Measurements from ENCODE around the gene KLC1.

The KLC1 gene

GRCh38 chr14:103730490-103731035 is 101.6 kb downstream of the KLC1 start:
- Mint-ChIP-seq H3K36me3 (ENCODE audit: low read depth) (peaks cover 8% of the 10 kb centered on the region), H3K27ac (no peak overlapping the region)

GRCh38 chr14:103731481-103731880 is 102.5 kb downstream of the KLC1 start:
- H3K36me3 Mint-ChIP-seq (ENCODE audit: low read depth): peaks cover 8% of the 10 kb centered on the region
- no peaks in the 10 kb centered on the region for H3K9me3 Mint-ChIP-seq
- no peaks in the 10 kb centered on the region for H3K27me3 Mint-ChIP-seq (ENCODE audit: low read depth)
- no peaks in the 10 kb centered on the region for H3K4me1 Mint-ChIP-seq (ENCODE audit: low read depth)
- no peak overlapping the region for H3K27ac Mint-ChIP-seq
- no peak overlapping the region for H3K4me3 Mint-ChIP-seq

More at GRCh38 chr14:103730490-103731035, 101.6 kb downstream of the KLC1 start:
- Mint-ChIP-seq H3K27me3 (ENCODE audit: low read depth) (no peaks in the 10 kb centered on the region), H3K4me1 (ENCODE audit: low read depth) (no peaks in the 10 kb centered on the region), H3K9me3 (no peaks in the 10 kb centered on the region), H3K4me3 (no peak overlapping the region)

GRCh38 chr14:103731916-103732867 is 103.2 kb downstream of the KLC1 start:
- Mint-ChIP-seq H3K36me3 (ENCODE audit: low read depth) (peaks cover 8% of the 10 kb centered on the region), H3K4me1 (ENCODE audit: low read depth) (no peaks in the 10 kb centered on the region), H3K9me3 (no peaks in the 10 kb centered on the region), H3K4me3 (no peak overlapping the region), H3K27me3 (ENCODE audit: low read depth) (no peaks in the 10 kb centered on the region), H3K27ac (no peak overlapping the region)

- peaks cover 8% of the 10 kb centered on the region for H3K36me3 Mint-ChIP-seq (ENCODE audit: low read depth)
- H3K27me3 Mint-ChIP-seq (ENCODE audit: low read depth): no peaks in the 10 kb centered on the region
- H3K4me3 Mint-ChIP-seq: no peak overlapping the region
- H3K4me1 Mint-ChIP-seq (ENCODE audit: low read depth): no peaks in the 10 kb centered on the region
- no peak overlapping the region for H3K27ac Mint-ChIP-seq
- no peaks in the 10 kb centered on the region for H3K9me3 Mint-ChIP-seq
These were observed 104.0 kb downstream of the KLC1 start for GRCh38 chr14:103732868-103733620.

GRCh38 chr14:103733651-103734050 is 104.6 kb downstream of the KLC1 start:
- Mint-ChIP-seq H3K4me3 (no peak overlapping the region), H3K9me3 (no peaks in the 10 kb centered on the region), H3K27ac (no peak overlapping the region), H3K4me1 (ENCODE audit: low read depth) (no peaks in the 10 kb centered on the region), H3K27me3 (ENCODE audit: low read depth) (no peaks in the 10 kb centered on the region), H3K36me3 (ENCODE audit: low read depth) (peaks cover 8% of the 10 kb centered on the region)

- H3K36me3 Mint-ChIP-seq (ENCODE audit: low read depth): peaks cover 3% of the 10 kb centered on the region
- H3K9me3 Mint-ChIP-seq: no peaks in the 10 kb centered on the region
- H3K4me3 Mint-ChIP-seq: no peak overlapping the region
- H3K27me3 Mint-ChIP-seq (ENCODE audit: low read depth): no peaks in the 10 kb centered on the region
- H3K4me1 Mint-ChIP-seq (ENCODE audit: low read depth): no peaks in the 10 kb centered on the region
- H3K27ac Mint-ChIP-seq: no peak overlapping the region
These were observed 105.3 kb downstream of the KLC1 start for GRCh38 chr14:103734081-103734888.

GRCh38 chr14:103735022-103735421 is 106.0 kb downstream of the KLC1 start:
- no peaks in the 10 kb centered on the region for H3K9me3 Mint-ChIP-seq
- no peaks in the 10 kb centered on the region for H3K27me3 Mint-ChIP-seq (ENCODE audit: low read depth)
- H3K4me3 Mint-ChIP-seq: no peak overlapping the region
- no peak overlapping the region for H3K27ac Mint-ChIP-seq
- H3K4me1 Mint-ChIP-seq (ENCODE audit: low read depth): no peaks in the 10 kb centered on the region
- H3K36me3 Mint-ChIP-seq (ENCODE audit: low read depth): peaks cover 3% of the 10 kb centered on the region

- H3K4me3 Mint-ChIP-seq: no peak overlapping the region
- peaks cover 3% of the 10 kb centered on the region for H3K36me3 Mint-ChIP-seq (ENCODE audit: low read depth)
- H3K9me3 Mint-ChIP-seq: no peaks in the 10 kb centered on the region
- no peaks in the 10 kb centered on the region for H3K4me1 Mint-ChIP-seq (ENCODE audit: low read depth)
- no peak overlapping the region for H3K27ac Mint-ChIP-seq
- no peaks in the 10 kb centered on the region for H3K27me3 Mint-ChIP-seq (ENCODE audit: low read depth)
These were observed 106.4 kb downstream of the KLC1 start for GRCh38 chr14:103735439-103735814.

GRCh38 chr14:103735815-103736545 is 107.0 kb downstream of the KLC1 start:
- no peak overlapping the region for H3K27ac Mint-ChIP-seq
- H3K27me3 Mint-ChIP-seq (ENCODE audit: low read depth): no peaks in the 10 kb centered on the region
- H3K9me3 Mint-ChIP-seq: no peaks in the 10 kb centered on the region
- peaks cover 3% of the 10 kb centered on the region for H3K36me3 Mint-ChIP-seq (ENCODE audit: low read depth)
- H3K4me3 Mint-ChIP-seq: no peak overlapping the region
- no peaks in the 10 kb centered on the region for H3K4me1 Mint-ChIP-seq (ENCODE audit: low read depth)

- H3K36me3 Mint-ChIP-seq (ENCODE audit: low read depth): peaks cover 3% of the 10 kb centered on the region
- H3K4me1 Mint-ChIP-seq (ENCODE audit: low read depth): no peaks in the 10 kb centered on the region
- no peaks in the 10 kb centered on the region for H3K9me3 Mint-ChIP-seq
- H3K4me3 Mint-ChIP-seq: no peak overlapping the region
- no peak overlapping the region for H3K27ac Mint-ChIP-seq
- H3K27me3 Mint-ChIP-seq (ENCODE audit: low read depth): no peaks in the 10 kb centered on the region
These were observed 107.8 kb downstream of the KLC1 start for GRCh38 chr14:103736546-103737431.

GRCh38 chr14:103737432-103738045 is 108.5 kb downstream of the KLC1 start:
- H3K27me3 Mint-ChIP-seq (ENCODE audit: low read depth): no peaks in the 10 kb centered on the region
- no peaks in the 10 kb centered on the region for H3K9me3 Mint-ChIP-seq
- H3K27ac Mint-ChIP-seq: no peak overlapping the region
- H3K4me1 Mint-ChIP-seq (ENCODE audit: low read depth): no peaks in the 10 kb centered on the region
- peaks cover 3% of the 10 kb centered on the region for H3K36me3 Mint-ChIP-seq (ENCODE audit: low read depth)
- H3K4me3 Mint-ChIP-seq: no peak overlapping the region

GRCh38 chr14:103738166-103738565 is 109.2 kb downstream of the KLC1 start:
- Mint-ChIP-seq H3K36me3 (ENCODE audit: low read depth) (no peaks in the 10 kb centered on the region), H3K27ac (no peak overlapping the region), H3K4me1 (ENCODE audit: low read depth) (no peaks in the 10 kb centered on the region), H3K9me3 (no peaks in the 10 kb centered on the region), H3K4me3 (no peak overlapping the region), H3K27me3 (ENCODE audit: low read depth) (no peaks in the 10 kb centered on the region)

Data from T-helper 1 cell treated with Interleukin-12 subunit alpha and Interleukin-12 subunit beta and Interleukin-4 antibody, amounts not matched to agents 30 μg/mL and 1 μg/mL, for 36 hours (primary cell).